Type B pancreatic cell (in vitro differentiated cells): ENCODE data around the gene MPP3. TPM values are rescaled to one million over a fixed set of nuclear protein-coding genes. Genes with fewer than 3 reads are reported as not detected.

Source experiments
- DNase-seq: peaks from one replicate; pipeline ENCODE4 v3.0.0; 2021; ENCODE audit warnings: mixed read lengths; ENCODE audit not compliant: unreplicated experiment; ENCODE audit errors: extremely low spot score
- H3K27ac Mint-ChIP-seq: 2 replicates; pipeline ENCODE4 v1.8.0; 2021; ENCODE audit warnings: mild to moderate bottlenecking, mixed read lengths
- H3K27me3 Mint-ChIP-seq: 2 replicates; pipeline ENCODE4 v1.8.0; 2021; ENCODE audit warnings: mixed read lengths
- H3K36me3 Mint-ChIP-seq: 2 replicates; pipeline ENCODE4 v1.8.0; 2021; ENCODE audit warnings: mixed read lengths
- H3K4me1 Mint-ChIP-seq: one replicate; pipeline ENCODE4 v1.8.0; 2021; ENCODE audit warnings: mixed read lengths; ENCODE audit not compliant: unreplicated experiment
- H3K4me3 Mint-ChIP-seq: 2 replicates; pipeline ENCODE4 v1.8.0; 2021; ENCODE audit warnings: mild to moderate bottlenecking, mixed read lengths
- H3K9me3 Mint-ChIP-seq: 2 replicates; pipeline ENCODE4 v1.8.0; 2021; ENCODE audit warnings: mixed read lengths
- CTCF ChIP-seq: fragments of 200-600 bp; sonication (generic); conservative IDR thresholded peaks from 2 replicates; pipeline ENCODE4 v1.5.0; 2021; ENCODE audit warnings: antibody characterized with exemption, mild to moderate bottlenecking
- total RNA-seq: library from RNA; stranded (reverse); gene quantifications from 2 replicates; pipeline ENCODE4 v1.2.1, GENCODE V29; 2021; ENCODE audit warnings: low replicate concordance

The MPP3 gene
- total RNA-seq, 1 donor from 2014 or later = 7.8 TPM

DNA sequence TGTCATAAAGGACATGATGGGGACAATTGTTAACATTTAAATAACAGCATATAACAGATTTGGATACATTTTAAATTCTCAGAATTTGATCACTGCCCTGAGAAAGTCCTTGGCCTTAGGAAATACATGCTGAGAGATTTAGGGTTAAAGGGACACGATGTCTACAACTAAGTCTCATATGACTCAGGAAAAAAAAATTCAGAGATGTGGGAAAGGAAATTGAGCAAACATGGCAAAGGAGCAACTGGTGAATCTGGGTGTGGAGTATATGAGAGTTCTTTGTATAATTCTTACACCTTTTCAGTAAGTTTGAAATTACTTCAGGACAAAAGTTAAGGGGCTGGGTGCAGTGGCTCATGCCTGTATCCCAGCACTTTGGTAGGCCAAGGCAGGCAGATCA, 18.2 kb downstream of the MPP3 start:
- no peak overlapping the region for H3K4me3 Mint-ChIP-seq
- no peaks in the 10 kb centered on the region for H3K27me3 Mint-ChIP-seq
- H3K36me3 Mint-ChIP-seq = peaks cover 3% of the 10 kb centered on the region
- TF ChIP-seq CTCF = no peak
- H3K9me3 Mint-ChIP-seq = no peaks in the 10 kb centered on the region
- no peaks in the 10 kb centered on the region for H3K4me1 Mint-ChIP-seq
- DNase-seq = no peak
- H3K27ac Mint-ChIP-seq = no peak overlapping the region

DNA sequence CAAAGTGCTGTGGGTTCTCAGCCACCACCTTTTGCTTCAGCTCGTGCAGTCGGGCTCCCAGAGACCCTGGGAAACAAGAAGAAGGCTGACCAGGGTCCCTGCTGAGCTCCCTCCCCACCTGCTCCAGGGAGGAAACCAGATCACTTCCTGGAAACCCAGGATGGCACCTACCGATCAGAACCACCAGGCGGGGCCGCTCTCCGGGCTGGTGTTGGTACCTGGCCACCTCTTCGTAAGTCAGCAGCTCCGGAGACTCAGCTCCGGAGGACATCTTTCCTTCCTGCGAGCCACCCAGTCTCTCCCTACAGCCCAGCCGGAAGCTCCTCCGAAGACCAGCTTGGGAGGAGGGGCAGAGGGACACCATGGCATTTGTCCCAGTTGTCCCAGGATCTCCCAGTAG, 18.9 kb downstream of the MPP3 start:
- Mint-ChIP-seq H3K4me3 (no peak overlapping the region), H3K36me3 (no peaks in the 10 kb centered on the region), H3K27me3 (no peaks in the 10 kb centered on the region), H3K4me1 (no peaks in the 10 kb centered on the region), H3K27ac (no peak overlapping the region), H3K9me3 (no peaks in the 10 kb centered on the region)
- DNase-seq = no peak
- no peak for TF ChIP-seq CTCF

DNA sequence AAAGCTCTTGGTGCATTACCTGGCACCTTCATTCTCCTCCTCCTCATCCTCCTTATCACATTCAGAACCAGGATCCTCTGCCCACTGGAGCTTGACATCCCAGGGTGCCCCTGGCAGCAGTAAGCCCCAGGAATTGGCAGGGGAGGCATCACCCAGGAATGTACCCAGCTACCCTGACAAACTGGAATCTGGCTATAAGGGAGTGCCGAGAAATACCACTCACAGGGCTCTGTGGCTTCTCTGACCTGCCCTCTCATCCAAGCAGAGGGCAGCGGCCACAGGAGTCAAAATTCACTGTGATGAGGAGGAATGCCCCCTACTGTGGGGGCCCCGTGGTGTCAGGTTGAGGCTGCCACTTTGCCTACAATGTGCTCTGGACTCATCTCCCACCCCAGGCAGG, 19.6 kb downstream of the MPP3 start:
- Mint-ChIP-seq H3K27ac (no peak overlapping the region), H3K27me3 (no peaks in the 10 kb centered on the region), H3K4me3 (no peak overlapping the region), H3K36me3 (no peaks in the 10 kb centered on the region), H3K9me3 (no peaks in the 10 kb centered on the region), H3K4me1 (no peaks in the 10 kb centered on the region)
- TF ChIP-seq CTCF = no peak
- DNase-seq = no peak

- no peak for TF ChIP-seq CTCF
- Mint-ChIP-seq H3K4me1 (no peaks in the 10 kb centered on the region), H3K27ac (no peak overlapping the region), H3K36me3 (no peaks in the 10 kb centered on the region), H3K9me3 (no peaks in the 10 kb centered on the region), H3K27me3 (no peaks in the 10 kb centered on the region), H3K4me3 (no peak overlapping the region)
- no peak for DNase-seq
These were observed 20.3 kb downstream of the MPP3 start for GRCh38 chr17:43812396-43813265.

DNA sequence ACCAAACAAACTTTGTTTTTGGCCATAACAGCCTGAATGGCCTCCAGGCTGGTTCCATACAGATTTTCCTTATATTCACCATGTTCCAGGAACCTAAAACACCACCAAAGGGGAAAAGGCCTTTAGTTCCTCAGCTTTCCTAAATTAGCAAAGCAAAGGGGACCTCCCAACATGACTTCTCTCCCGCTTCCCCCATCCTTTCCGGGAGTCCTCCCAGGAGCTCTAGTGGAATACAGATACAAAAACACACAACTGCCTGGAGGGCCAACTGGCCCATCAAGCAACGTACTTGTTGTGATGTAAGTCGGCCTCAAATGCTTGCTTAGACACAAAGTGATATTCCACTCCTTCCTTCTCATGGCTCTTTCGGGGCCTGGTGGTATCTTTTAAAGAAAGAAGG, 22.1 kb downstream of the MPP3 start:
- no peaks in the 10 kb centered on the region for H3K36me3 Mint-ChIP-seq
- TF ChIP-seq CTCF = no peak
- no peaks in the 10 kb centered on the region for H3K27me3 Mint-ChIP-seq

More for the DNA sequence above, 22.1 kb downstream of the MPP3 start:
- H3K27ac Mint-ChIP-seq = no peak overlapping the region
- no peak for DNase-seq
- H3K4me3 Mint-ChIP-seq = no peak overlapping the region
- no peaks in the 10 kb centered on the region for H3K9me3 Mint-ChIP-seq
- no peaks in the 10 kb centered on the region for H3K4me1 Mint-ChIP-seq
